ENCODE results near the gene UBALD2.
"Not testable (repeated sequence)": the region's sequence is repeated elsewhere in the genome, so short reads cannot be mapped to it uniquely, and the experiment has no call there.

Gene UBALD2

DNA sequence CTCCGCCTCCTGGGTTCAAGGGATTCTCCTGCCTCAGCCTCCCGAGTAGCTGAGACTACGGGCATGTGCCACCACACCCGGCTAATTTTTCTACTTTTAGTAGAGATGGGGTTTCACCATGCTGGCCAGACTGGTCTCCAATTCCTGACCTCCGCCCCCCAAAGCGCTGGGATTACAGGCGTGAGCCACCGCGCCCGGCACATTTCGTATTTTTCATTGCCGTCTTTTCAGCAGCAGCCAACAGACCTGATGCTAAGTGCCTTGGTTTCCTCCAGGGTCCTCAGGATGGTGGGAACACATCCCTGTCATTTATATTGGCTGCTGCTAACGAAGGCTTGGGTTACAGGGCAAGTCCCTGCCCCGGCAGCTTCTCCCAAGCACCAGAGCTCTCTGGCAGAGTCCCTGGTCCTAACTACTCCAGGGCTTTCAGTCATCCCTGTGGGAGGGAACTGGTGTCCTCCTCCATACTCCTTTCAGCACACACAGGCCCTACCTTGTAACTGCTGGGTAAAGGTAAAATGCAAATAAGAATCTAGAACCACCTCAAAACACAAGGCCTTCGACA lies 23.4 kb upstream of the UBALD2 start:
- no peak for DNase-seq
- in situ Hi-C loops (cut with HindIII; ENCODE audit: low pct_ligation_motif_present, low pct_unique_long_range_greater_than_20kb, low sequenced_read_pairs) = no loop called here

DNA sequence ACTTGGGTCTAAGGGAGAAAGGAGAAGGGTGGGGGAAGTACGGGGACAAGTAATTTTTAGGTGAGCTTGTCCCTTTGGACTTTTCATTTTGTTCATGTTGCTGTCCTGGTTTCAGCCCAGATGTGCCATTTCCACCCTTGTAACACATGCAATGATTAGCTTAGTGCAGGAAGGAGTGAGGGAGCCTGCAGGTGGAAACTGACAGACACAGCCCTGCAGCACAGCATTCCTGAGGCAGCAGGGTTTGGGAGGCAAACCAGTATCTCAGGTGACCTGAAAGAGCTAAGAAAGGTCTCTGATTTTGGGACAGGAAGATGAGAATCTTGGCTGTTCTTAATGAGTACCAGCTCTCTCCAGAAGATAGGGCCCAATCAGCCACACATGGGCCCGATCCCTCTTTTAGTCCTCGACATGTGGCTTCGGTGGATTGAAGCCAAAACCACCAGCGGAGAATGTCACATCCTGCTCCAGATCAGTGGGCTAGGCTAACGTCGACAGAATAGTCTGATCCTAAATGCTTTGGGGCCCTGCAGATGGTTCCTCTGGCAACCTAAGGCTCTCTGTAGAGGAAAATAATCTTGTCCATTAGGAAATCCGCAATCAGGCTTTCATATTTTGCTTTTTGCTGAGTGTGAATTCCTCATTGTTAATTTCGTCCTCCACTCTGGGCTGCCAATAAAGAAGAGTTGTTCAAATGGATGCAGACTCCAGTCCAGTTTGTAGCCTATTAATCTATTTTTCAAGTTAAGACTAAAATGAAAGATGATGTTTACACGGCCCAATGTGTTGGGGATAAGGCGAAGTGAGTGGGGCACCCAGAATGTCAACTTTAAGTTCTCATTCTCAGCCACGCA lies 21.1 kb upstream of the UBALD2 start:
- no peak for DNase-seq
- in situ Hi-C loops (cut with HindIII; ENCODE audit: low pct_ligation_motif_present, low pct_unique_long_range_greater_than_20kb, low sequenced_read_pairs) = no loop called here

DNA sequence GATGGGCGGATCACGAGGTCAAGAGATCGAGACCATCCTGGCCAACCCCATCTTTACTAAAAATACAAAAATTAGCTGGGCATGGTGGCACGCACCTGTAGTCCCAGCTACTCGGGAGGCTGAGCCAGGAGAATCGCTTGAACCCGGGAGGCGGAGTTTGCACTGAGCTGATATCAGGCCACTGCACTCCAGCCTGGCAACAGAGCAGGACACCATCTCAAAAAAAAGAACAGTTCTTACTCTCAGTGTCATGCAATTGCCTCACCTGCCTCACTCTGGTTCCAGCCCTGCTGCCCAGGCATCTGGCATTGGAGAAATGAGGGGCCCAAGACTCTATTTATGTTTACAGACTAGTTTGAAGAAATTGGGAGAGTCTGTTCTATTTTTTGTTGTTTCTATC lies 20.4 kb upstream of the UBALD2 start:
- DNase-seq; in situ Hi-C loops (cut with HindIII; ENCODE audit: low pct_ligation_motif_present, low pct_unique_long_range_greater_than_20kb, low sequenced_read_pairs): not testable (repeated sequence)

DNA sequence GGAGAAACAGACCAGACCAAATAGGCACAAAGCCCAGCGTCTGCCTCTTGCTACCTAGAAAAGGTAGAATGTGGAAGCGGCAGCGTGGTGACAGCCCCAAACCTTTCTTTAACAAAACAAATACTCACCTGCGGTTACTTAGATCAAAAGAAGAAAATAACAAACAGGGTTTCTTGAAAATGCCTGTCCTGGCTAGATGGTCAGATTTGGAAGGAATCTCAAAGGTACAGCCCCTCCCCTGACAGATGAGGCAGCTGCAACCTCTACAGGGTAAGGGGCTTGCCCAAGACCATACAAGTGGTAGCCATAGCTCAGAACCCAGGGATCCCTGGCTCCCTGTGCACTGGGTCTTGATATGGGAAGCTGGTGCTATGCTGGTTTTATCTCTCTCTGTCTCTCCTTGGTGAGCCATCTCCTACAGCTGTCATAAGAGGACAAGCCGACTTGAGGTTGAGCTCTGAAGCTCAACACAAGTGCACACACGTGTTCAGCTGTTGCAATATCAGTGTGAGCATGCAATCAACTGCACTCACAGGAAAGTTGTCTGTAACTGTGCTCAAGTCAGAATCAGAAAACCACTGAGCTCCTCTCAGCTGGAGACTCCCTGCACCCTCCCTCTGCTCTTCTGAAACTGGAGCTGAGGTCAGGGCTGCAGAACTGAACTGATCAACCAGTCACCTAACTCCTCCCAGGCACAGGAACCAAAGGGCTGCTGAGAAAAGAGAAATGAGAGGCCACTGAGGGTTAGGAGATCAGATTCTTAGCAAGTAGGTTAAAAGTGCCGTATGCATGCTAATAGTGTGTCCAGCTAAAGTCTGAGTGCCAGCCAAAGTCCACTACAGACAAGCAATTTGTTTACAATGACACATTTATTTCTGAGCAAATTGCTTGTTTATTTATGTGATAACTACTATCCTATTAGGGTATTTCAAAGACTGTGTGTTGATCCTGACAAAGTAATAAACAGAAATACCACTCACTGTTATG lies 18.8 kb upstream of the UBALD2 start:
- in situ Hi-C loops (cut with HindIII; ENCODE audit: low pct_ligation_motif_present, low pct_unique_long_range_greater_than_20kb, low sequenced_read_pairs) = no loop called here
- no peak for DNase-seq

DNA sequence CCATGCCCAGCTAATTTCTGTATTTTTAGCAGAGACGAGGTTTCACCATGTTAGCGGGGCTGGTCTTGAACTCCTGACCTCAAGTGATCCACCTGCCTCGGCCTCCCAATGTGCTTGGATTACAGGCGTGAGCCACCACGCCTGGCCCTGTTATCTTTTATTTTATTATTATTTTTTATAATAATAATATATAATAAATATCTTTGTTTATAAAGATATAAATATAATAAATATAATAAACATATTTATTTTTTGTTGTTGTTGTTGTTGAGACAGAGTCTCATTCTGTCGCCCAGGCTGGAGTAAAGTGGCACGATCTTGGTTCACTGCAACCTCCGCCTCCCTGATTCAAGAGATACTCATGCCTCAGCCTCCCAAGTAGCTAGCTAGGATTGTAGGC lies 17.8 kb upstream of the UBALD2 start:
- no peak for DNase-seq
- in situ Hi-C loops (cut with HindIII; ENCODE audit: low pct_ligation_motif_present, low pct_unique_long_range_greater_than_20kb, low sequenced_read_pairs) = no loop called here

DNA sequence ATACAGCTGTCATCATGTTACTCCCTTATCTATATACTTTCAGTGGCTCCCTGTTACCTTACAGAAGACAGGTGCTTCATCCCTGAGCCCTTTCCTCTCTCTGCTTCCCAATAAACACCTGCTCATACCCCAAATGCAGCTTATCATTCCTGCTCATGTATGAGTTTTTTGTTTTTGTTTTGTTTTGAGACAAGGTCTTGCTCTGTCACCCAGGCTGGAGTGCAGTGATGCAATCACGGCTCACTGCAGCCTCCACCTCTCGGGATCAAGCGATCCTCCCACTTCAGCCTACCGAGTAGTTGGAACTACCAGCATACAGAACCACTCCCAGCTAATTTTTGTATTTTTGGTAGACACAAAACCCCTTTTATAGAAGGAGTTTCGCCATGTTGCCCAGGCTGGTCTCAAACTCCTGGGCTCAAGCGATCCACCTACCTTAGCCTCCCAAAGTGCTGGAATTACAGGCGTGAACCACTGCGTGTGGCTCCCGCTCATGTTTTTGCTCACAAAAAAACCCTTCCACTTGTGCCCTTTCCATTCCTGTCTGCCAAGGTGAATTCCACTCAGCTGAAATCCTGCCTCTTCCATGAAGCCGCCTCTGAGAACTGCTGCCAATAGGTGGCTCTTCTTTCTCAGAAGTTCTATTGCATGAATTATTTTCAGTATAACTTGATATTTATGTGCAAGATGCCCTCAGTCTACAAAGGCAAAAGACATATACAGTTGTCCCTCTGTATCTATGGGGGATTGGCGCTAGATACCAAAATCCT lies 16.9 kb upstream of the UBALD2 start:
- in situ Hi-C loops (cut with HindIII; ENCODE audit: low pct_ligation_motif_present, low pct_unique_long_range_greater_than_20kb, low sequenced_read_pairs) = no loop called here

DNA sequence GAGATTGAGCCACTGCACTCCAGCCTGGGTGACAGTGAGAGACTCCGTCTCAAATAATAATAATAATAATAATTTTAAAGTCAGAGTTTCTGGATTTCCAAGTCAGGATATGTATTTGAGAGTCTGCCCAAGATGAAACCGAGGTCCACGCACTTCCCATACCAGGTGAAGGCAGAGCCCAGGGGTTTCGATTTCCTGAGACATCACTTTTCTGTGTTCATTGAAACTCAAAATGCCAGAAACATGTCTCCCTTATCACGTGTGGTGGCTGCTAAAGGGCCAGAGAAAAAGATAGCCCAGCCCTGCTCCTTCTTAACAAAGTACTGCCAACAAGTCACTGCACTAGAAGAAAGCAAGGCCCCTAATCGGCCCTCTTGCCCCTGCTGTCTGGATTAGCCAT lies 15.0 kb upstream of the UBALD2 start:
- DNase-seq = no peak

More for the DNA sequence above, 16.9 kb upstream of the UBALD2 start:
- DNase-seq = no peak

DNA sequence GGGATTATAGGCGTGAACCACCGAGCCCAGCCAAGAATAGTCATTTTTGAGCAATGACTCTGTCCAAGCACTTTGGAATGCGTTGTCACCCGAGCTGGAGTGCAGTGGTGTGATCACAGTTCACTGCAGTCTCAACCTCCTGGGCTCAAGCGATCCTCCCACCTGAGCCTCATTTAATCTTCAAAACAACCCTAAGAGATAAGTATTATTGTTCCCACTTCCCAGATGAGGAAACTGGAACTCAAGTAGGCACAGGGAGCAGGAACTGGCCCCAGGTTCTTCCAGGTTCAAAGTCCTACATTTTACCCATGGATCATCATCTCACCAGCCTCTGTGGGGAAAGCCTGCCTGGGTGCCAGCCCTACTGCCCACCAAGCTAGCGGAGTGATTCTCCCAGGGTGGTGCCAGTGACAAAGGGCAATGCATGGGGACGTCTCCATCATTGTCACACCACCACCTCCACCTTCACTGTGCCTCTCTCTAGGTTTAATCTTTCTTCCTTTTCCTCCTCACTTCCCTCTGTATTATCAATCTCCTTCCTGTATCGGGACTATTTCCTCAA lies 13.6 kb upstream of the UBALD2 start:
- in situ Hi-C loops (cut with HindIII; ENCODE audit: low pct_ligation_motif_present, low pct_unique_long_range_greater_than_20kb, low sequenced_read_pairs) = no loop called here
- no peak for DNase-seq

More for the DNA sequence above, 15.0 kb upstream of the UBALD2 start:
- in situ Hi-C loops (cut with HindIII; ENCODE audit: low pct_ligation_motif_present, low pct_unique_long_range_greater_than_20kb, low sequenced_read_pairs) = no loop called here

DNA sequence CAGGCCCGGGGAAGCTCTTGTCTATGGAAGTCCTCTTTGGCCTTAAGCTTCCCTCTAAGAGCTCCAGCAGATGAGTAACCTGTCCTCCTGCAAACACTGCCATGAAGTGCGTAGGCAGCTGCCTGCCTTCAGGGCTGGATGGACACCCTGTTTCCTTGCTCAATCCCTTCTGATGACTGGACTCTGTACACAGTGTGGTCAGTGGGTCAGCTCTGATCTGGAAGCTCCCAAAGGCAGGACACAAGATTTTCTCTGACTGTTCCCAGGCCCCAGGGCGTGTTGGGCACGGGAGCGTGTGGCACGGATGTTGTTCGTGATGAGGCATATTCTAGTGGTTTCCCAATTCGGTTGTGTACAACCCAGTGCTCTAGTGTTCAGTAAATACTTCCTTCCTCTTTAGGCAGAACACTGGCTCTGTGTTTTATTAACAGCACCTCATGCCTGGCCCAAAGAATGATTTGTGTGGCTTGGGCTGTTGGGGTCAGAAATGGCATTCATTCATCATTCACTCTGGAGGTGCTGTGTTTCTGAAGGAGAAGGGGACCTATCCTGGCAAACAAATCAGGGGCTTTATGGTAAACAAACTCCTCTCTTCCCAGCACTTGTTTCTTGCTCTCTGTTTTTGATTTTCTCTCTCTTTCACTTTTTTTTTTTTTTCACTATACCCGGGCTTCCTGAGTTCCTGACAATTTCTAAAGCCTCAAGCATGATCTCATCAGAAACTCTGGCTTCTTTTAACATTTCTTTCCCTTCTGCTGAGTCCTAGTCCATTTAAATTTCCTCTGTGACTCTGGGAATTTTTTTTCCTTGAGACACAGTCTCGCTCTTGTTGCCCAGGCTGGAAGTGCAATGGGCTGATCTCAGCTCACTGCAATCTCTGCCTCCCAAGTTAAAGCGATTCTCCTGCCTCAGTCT lies 12.9 kb upstream of the UBALD2 start:
- in situ Hi-C loops (cut with HindIII; ENCODE audit: low pct_ligation_motif_present, low pct_unique_long_range_greater_than_20kb, low sequenced_read_pairs) = no loop called here
- DNase-seq = no peak

DNA sequence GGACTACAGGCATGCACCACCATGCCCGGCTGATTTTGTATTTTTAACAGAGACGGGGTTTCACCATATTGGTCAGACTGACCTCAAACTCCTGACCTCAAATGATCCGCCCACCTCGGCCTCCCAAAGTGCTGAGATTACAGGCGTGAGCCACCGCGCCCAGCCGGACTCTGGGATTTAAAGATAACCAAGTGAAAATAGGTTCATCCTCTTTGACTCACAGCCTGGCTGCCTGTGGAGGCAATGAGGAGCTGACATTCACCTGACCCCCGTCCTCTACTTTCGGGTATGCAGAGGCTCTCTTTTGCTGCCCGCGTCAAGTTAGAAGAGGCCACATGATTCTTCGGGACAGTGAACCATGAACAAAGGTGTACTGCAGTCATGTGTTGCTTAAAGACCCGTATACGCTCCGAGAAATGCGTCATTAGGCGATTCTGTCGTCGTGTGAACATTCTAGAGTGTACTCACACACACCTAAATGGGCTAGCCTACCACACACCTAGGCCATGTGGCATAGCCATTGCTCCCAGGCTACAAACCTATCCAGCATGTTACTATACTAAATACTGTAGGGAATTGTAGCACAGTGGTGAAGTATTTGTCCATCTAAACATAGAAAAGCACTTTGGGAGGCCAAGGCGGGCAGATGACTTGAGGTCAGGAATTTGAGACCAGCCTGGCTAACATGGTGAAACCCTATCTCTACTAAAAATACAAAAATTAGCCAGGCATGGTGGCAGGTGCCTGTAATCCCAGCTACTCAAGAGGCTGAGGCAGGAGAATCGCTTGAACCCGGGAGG lies 12.0 kb upstream of the UBALD2 start:
- DNase-seq; in situ Hi-C loops (cut with HindIII; ENCODE audit: low pct_ligation_motif_present, low pct_unique_long_range_greater_than_20kb, low sequenced_read_pairs): not testable (repeated sequence)

DNA sequence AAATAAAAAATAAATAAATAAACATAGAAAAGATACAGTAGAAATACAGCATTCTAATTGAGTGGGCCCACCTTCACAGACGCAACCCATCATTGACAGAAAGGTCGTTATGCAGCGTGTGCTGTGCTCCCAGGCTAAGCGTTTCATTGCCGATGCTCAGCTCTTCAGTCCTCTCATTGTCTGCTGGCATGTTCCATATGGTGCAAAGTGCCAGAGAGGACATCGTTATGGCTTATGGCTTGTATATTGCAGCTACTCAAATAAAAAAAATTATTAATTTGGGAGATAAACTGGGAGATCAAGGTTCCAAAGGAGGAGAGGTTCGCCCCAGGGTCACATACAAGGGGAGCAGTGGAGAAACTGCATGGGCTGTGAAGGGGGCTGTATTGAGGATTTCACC lies 11.3 kb upstream of the UBALD2 start:
- in situ Hi-C loops (cut with HindIII; ENCODE audit: low pct_ligation_motif_present, low pct_unique_long_range_greater_than_20kb, low sequenced_read_pairs) = no loop called here
- DNase-seq = no peak

DNA sequence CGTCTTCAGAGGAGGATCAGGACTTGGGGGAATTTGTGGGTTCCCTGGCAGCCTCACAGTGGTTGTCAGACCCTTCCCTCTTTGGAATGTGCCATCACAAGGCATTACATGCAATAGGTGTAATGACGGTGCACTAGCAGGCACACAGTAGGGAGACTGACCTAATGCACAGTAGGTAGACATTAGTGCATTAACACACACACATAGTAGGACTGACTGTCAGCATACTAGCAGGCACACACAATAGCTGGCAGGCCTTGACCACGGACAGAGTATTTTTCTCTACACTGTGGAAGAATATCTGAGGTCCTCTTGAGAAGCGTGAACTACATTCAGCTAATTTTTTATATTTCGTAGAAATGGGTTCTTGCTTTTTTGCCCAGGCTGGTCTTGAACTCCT lies 10.9 kb upstream of the UBALD2 start:
- DNase-seq = no peak
- in situ Hi-C loops (cut with HindIII; ENCODE audit: low pct_ligation_motif_present, low pct_unique_long_range_greater_than_20kb, low sequenced_read_pairs) = no loop called here

DNA sequence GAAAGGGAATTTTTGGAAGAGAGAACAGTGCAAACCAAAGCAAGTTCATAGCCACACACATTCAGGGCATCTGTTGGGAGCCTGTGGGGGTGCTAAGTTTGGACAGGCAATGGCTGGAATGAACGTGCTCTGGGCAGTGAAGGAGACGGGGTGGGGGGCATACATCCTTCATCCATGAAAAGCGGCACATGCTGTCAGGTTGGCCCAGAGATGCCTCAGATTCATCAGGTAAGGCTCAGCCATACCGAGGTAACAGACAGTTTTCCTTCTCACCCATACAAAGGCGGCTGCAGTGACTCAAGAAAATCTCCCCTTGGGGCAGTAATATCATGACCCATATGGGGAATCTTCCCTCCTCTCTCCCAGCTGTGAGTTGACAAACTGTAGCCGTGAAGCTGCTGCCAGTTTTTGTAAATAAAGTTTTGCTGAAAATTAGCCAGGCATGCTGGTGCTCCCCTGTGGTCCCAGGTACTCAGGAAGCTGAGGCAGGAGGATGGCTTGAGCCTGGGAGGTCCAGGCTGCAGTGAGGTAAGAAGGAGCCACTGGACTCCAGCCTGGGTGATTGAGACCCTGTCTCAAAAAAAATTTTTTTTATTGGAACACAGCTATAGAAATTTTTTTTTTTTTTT lies 9.2 kb upstream of the UBALD2 start:
- in situ Hi-C loops (cut with HindIII; ENCODE audit: low pct_ligation_motif_present, low pct_unique_long_range_greater_than_20kb, low sequenced_read_pairs) = no loop called here
- no peak for DNase-seq

DNA sequence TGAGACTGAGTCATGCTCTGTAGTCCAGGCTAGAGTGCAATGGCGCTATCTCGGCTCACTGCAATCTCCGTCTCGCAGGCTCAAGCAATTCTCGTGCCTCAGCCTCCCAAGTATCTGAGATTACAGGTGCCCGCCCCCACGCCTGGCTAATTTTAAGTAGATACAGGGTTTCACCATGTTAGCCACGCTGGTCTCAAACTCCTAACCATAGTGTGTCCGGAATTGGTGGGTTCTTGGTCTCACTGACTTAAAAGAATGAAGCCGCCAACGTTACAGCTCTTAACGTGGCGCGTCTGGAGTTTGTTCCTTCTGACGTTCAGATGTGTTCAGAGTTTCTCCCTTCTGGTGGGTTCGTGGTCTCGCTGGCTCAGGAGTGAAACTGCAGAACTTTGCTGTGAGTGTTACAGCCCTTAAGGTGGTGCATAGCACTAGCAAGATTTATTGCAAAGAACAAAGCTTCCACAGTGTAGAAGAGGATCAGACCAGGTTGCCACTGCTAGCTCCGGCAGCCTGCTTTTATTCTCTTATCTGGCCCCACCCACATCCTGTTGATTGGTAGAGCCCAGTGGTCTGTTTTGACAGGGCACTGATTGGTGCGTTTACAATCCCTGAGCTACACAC lies 8.6 kb upstream of the UBALD2 start:
- in situ Hi-C loops (cut with HindIII; ENCODE audit: low pct_ligation_motif_present, low pct_unique_long_range_greater_than_20kb, low sequenced_read_pairs) = not testable (repeated sequence)

DNA sequence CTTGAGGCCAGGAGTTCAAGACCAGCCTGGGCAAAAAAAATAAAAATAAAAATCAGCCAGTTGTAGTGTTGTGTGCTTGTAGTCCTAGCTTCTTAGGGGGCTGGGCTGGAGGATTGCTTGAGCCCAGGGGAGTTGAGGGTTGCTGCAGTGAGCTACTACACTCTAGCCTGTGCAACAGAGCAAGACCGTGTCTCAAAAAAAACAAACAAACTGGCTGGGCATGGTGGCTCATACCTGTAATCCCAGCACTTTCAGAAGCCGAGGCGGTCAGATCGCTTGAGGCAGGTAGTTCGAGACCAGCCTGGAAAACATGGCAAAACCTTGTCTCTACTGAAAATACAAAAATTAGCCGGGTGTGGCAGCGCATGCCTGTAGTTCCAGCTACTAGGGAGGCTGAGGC lies 4.9 kb upstream of the UBALD2 start:
- in situ Hi-C loops (cut with HindIII; ENCODE audit: low pct_ligation_motif_present, low pct_unique_long_range_greater_than_20kb, low sequenced_read_pairs) = no loop called here

More for the DNA sequence above, 8.6 kb upstream of the UBALD2 start:
- DNase-seq = not testable (repeated sequence)

DNA sequence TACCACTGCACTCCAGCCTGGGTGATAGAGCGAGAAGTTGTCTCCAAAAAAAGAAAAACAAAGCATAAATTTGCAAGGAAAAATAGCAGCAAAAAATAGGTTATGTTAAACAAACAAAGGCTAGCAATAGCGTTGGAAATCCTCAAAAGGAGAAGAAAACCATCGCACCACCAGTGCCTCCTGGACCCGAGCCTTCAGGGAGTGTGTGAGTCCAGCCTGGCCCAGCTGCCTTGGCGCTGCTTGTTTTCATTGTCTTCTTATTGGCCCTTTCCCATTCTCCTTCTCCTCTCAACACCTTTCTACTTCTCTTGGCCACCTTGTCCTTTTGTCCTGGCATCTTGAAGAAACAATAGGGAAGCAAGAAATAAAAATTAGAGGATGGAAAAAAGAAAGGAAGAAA lies 4.5 kb upstream of the UBALD2 start:
- no peak for DNase-seq
- in situ Hi-C loops (cut with HindIII; ENCODE audit: low pct_ligation_motif_present, low pct_unique_long_range_greater_than_20kb, low sequenced_read_pairs) = no loop called here

More for the DNA sequence above, 4.9 kb upstream of the UBALD2 start:
- DNase-seq = no peak
